Measurements from ENCODE around the gene NAGLU. TPM values are rescaled to one million over a fixed set of nuclear protein-coding genes. Genes with fewer than 3 reads are reported as not detected.

The NAGLU gene
- total RNA-seq, 1 donor from 2014 or later, result 17.4 TPM

GRCh38 chr17:42563950-42564349, 27.9 kb downstream of the NAGLU start:
- peaks cover 30% of the 10 kb centered on the region for H3K4me1 Mint-ChIP-seq (ENCODE audit: low read depth)
- H3K4me3 Mint-ChIP-seq (ENCODE audit: low read depth), result peak overlapping the region; percentile 91
- intact Hi-C loops (cut with micrococcal nuclease), result loop anchor here (2.0 kb wide), 1 partner anchor 45 kb away; the partner anchor contains the start of genes RETREG3 and TUBG1
- peaks cover 46% of the 10 kb centered on the region for H3K36me3 Mint-ChIP-seq (ENCODE audit: low read depth)
- no peak for DNase-seq (ENCODE audit: low spot score)
- H3K27ac Mint-ChIP-seq, result peak overlapping the region; percentile 49
- H3K9me3 Mint-ChIP-seq, result no peaks in the 10 kb centered on the region
- H3K27me3 Mint-ChIP-seq (ENCODE audit: low read depth), result no peaks in the 10 kb centered on the region

GRCh38 chr17:42564815-42565522, 28.9 kb downstream of the NAGLU start:
- DNase-seq (ENCODE audit: low spot score), result no peak
- Mint-ChIP-seq H3K36me3 (ENCODE audit: low read depth) (peaks cover 56% of the 10 kb centered on the region), H3K27ac (no peak overlapping the region), H3K27me3 (ENCODE audit: low read depth) (no peaks in the 10 kb centered on the region), H3K4me3 (ENCODE audit: low read depth) (peak overlapping the region; percentile 13), H3K9me3 (no peaks in the 10 kb centered on the region), H3K4me1 (ENCODE audit: low read depth) (peaks cover 36% of the 10 kb centered on the region)
- intact Hi-C loops (cut with micrococcal nuclease), result no loop called here

DNA sequence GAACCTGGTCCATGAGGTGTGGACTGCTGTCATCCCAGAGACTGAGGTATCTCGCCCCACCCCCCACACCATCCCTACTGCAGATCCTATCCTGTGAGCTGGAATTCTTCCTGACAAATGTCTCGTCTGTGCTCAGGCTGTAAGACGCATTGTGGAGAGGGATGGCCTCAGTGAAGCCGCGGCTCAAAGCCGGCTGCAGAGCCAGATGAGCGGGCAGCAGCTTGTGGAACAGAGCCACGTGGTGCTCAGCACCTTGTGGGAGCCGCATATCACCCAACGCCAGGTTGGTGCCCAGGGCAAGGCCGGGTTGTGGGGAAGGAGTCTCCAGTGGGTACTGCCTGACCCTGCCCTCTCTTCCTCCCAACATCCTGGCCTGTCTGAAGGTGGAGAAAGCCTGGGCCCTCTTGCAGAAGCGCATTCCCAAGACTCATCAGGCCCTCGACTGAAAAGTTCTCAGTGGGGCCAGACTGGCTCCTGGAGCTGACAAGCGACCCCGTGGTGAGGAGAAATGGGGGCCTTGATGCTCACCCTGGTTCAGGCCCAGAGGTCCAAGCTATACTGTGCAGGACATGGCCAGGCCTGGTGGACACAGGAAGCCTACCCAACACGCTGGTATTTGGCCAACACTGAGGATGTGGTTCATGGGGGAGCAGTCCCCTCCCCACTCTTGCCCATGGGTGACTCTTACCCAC, 29.6 kb downstream of the NAGLU start:
- intact Hi-C loops (cut with micrococcal nuclease), result no loop called here
- peak overlapping the region; percentile 78 for H3K27ac Mint-ChIP-seq
- H3K4me3 Mint-ChIP-seq (ENCODE audit: low read depth), result peak overlapping the region; percentile 86
- H3K36me3 Mint-ChIP-seq (ENCODE audit: low read depth), result peaks cover 62% of the 10 kb centered on the region
- H3K4me1 Mint-ChIP-seq (ENCODE audit: low read depth), result peaks cover 36% of the 10 kb centered on the region
- no peaks in the 10 kb centered on the region for H3K9me3 Mint-ChIP-seq
- no peaks in the 10 kb centered on the region for H3K27me3 Mint-ChIP-seq (ENCODE audit: low read depth)
- DNase-seq (ENCODE audit: low spot score), result no peak

- no peaks in the 10 kb centered on the region for H3K27me3 Mint-ChIP-seq (ENCODE audit: low read depth)
- no peak for DNase-seq (ENCODE audit: low spot score)
- H3K27ac Mint-ChIP-seq, result peak overlapping the region; percentile 80
- H3K4me3 Mint-ChIP-seq (ENCODE audit: low read depth), result peak overlapping the region; percentile 86
- no peaks in the 10 kb centered on the region for H3K9me3 Mint-ChIP-seq
- H3K36me3 Mint-ChIP-seq (ENCODE audit: low read depth), result peaks cover 69% of the 10 kb centered on the region
- peaks cover 35% of the 10 kb centered on the region for H3K4me1 Mint-ChIP-seq (ENCODE audit: low read depth)
- intact Hi-C loops (cut with micrococcal nuclease), result no loop called here
Observed at GRCh38 chr17:42566215-42566882, 30.3 kb downstream of the NAGLU start.

GRCh38 chr17:42566883-42567573, 31.0 kb downstream of the NAGLU start, which contains the start of gene MLX:
TSS of gene MLX (plus strand) at chr17:42567100. CDS start at chr17:42567125, 25 bp downstream.
- H3K4me3 Mint-ChIP-seq (ENCODE audit: low read depth), result peak within 1 kb of the TSS; percentile 86
- peak; percentile 89 for DNase-seq (ENCODE audit: low spot score)
- peak within 1 kb of the TSS; percentile 80 for H3K27ac Mint-ChIP-seq
- peaks cover 33% of the 10 kb centered on the region for H3K4me1 Mint-ChIP-seq (ENCODE audit: low read depth)
- peaks cover 76% of the 10 kb centered on the region for H3K36me3 Mint-ChIP-seq (ENCODE audit: low read depth)
- H3K27me3 Mint-ChIP-seq (ENCODE audit: low read depth), result no peaks in the 10 kb centered on the region
- no peaks in the 10 kb centered on the region for H3K9me3 Mint-ChIP-seq
- intact Hi-C loops (cut with micrococcal nuclease), result loop anchor here (1.0 kb wide), 1 partner anchor 10 kb away; the partner anchor contains the start of gene PSMC3IP

- Mint-ChIP-seq H3K27ac (no peak overlapping the region), H3K27me3 (ENCODE audit: low read depth) (no peaks in the 10 kb centered on the region), H3K9me3 (no peaks in the 10 kb centered on the region), H3K4me3 (ENCODE audit: low read depth) (peak overlapping the region; percentile 86), H3K36me3 (ENCODE audit: low read depth) (peaks cover 75% of the 10 kb centered on the region), H3K4me1 (ENCODE audit: low read depth) (peaks cover 26% of the 10 kb centered on the region)
- DNase-seq (ENCODE audit: low spot score), result no peak
- intact Hi-C loops (cut with micrococcal nuclease), result no loop called here
Observed at GRCh38 chr17:42568341-42569111, 32.5 kb downstream of the NAGLU start.

DNA sequence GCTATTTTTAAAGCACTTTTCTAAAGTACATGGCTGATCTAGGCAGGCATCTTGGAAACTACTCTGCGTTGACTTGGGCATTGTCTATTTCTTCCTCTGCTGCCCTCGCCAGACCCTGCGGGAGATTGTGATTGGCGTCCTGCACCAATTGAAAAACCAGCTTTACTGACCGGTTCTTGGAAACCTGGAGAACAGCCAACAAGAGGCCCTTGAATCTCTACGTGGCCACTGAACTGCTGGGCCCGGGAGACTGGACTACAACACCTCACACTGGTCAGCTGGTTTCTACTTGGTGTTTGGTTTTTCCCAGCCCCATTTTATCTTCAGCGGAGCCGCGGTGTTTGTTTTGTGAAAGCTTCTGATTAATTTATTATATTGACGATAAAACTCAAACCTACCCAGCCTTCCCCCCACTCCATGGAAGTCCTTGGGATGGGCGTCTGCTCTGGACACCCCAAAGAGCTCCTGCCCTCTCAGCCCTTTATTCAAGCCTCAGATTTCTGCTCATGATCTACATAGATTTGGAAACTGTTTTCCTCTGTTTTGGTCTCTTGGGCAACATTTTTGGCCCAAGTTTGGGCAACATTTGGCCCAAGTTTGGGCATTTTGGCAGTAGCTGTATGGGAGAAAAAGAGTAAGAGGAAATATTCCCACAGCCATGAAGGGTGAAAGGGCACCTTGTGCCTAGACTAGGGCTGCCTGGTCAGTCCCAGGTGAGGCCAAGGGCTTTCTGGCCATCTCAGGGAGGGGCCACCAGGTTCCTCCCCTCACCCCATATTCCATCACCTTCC, 35.6 kb downstream of the NAGLU start:
- no peak for DNase-seq (ENCODE audit: low spot score)
- H3K27ac Mint-ChIP-seq, result no peak overlapping the region
- H3K4me3 Mint-ChIP-seq (ENCODE audit: low read depth), result no peak overlapping the region
- intact Hi-C loops (cut with micrococcal nuclease), result loop anchor here (10.0 kb wide), 1 partner anchor 423 kb away; the partner anchor contains the start of gene RPL27
- H3K27me3 Mint-ChIP-seq (ENCODE audit: low read depth), result no peaks in the 10 kb centered on the region
- H3K9me3 Mint-ChIP-seq, result no peaks in the 10 kb centered on the region
- H3K4me1 Mint-ChIP-seq (ENCODE audit: low read depth), result peaks cover 28% of the 10 kb centered on the region
- peaks cover 77% of the 10 kb centered on the region for H3K36me3 Mint-ChIP-seq (ENCODE audit: low read depth)

- Mint-ChIP-seq H3K27ac (peak overlapping the region; percentile 30), H3K36me3 (ENCODE audit: low read depth) (peaks cover 83% of the 10 kb centered on the region), H3K4me1 (ENCODE audit: low read depth) (peaks cover 28% of the 10 kb centered on the region), H3K27me3 (ENCODE audit: low read depth) (no peaks in the 10 kb centered on the region), H3K4me3 (ENCODE audit: low read depth) (no peak overlapping the region), H3K9me3 (no peaks in the 10 kb centered on the region)
- intact Hi-C loops (cut with micrococcal nuclease), result loop anchor here (10.0 kb wide), 1 partner anchor 422 kb away; the partner anchor contains the start of gene RPL27
- DNase-seq (ENCODE audit: low spot score), result no peak
Observed at GRCh38 chr17:42573095-42573494, 37.1 kb downstream of the NAGLU start.

DNA sequence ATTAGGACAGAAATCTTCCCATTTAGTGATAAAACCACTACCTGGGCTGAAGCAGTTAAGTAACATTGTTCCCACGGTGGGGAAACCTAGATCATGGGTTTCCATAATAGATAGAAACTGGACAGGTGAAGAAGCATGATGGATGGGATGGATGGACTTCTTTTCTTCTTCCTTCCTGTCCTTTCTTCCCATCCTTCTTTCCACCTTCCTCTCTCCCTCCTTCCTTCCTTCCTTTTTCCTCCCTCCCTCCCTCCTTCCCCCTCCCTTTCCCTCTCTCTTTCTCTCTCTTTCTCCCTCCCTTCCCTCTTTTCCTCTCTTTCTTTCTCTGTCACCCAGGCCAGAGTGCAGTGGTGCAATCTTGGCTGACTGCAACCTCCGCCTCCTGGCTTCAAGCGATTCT, 38.4 kb downstream of the NAGLU start:
- intact Hi-C loops (cut with micrococcal nuclease), result loop anchor here (10.0 kb wide), 1 partner anchor 420 kb away; the partner anchor contains the start of gene RPL27
- no peak overlapping the region for H3K27ac Mint-ChIP-seq
- H3K4me1 Mint-ChIP-seq (ENCODE audit: low read depth), result peaks cover 24% of the 10 kb centered on the region
- DNase-seq (ENCODE audit: low spot score), result no peak
- no peaks in the 10 kb centered on the region for H3K27me3 Mint-ChIP-seq (ENCODE audit: low read depth)
- H3K9me3 Mint-ChIP-seq, result no peaks in the 10 kb centered on the region
- H3K4me3 Mint-ChIP-seq (ENCODE audit: low read depth), result no peak overlapping the region
- peaks cover 79% of the 10 kb centered on the region for H3K36me3 Mint-ChIP-seq (ENCODE audit: low read depth)

GRCh38 chr17:42577140-42577531, 41.1 kb downstream of the NAGLU start:
- peak overlapping the region; percentile 97 for H3K4me3 Mint-ChIP-seq (ENCODE audit: low read depth)

More at GRCh38 chr17:42577140-42577531, 41.1 kb downstream of the NAGLU start:
- Mint-ChIP-seq H3K4me1 (ENCODE audit: low read depth) (peaks cover 20% of the 10 kb centered on the region), H3K36me3 (ENCODE audit: low read depth) (peaks cover 56% of the 10 kb centered on the region), H3K9me3 (no peaks in the 10 kb centered on the region), H3K27ac (peak overlapping the region; percentile 96), H3K27me3 (ENCODE audit: low read depth) (no peaks in the 10 kb centered on the region)
- DNase-seq (ENCODE audit: low spot score), result no peak
- intact Hi-C loops (cut with micrococcal nuclease), result loop anchor here (1.0 to 10.0 kb wide), 4 partner anchors 10 to 418 kb away; partner anchors contain the start of genes MLX, PLEKHH3, RAMP2 and RPL27
